NCI-H510A treated with DMSO at 0.1 percent for 48 hours (cell line): ENCODE results near the gene NALF2.

Experiments used
- DNase-seq: peaks from one replicate; lab custom pipeline; 2025; lab: John Stamatoyannopoulos, UW

NALF2 gene

GRCh38 chrX:69524781-69525363 lies 20.7 kb downstream of the NALF2 start:
- DNase-seq = no peak

GRCh38 chrX:69530306-69530705 lies 26.2 kb downstream of the NALF2 start:
- DNase-seq = no peak

- no peak for DNase-seq
Measured at GRCh38 chrX:69531031-69531755, 27.1 kb downstream of the NALF2 start.

GRCh38 chrX:69535661-69536060 lies 31.5 kb downstream of the NALF2 start:
- peak; percentile 14 for DNase-seq

GRCh38 chrX:69538321-69538876 lies 34.3 kb downstream of the NALF2 start:
- DNase-seq = peak; percentile 41

GRCh38 chrX:69539437-69539836 lies 35.3 kb downstream of the NALF2 start:
- DNase-seq = peak; percentile 20

GRCh38 chrX:69541956-69542355 lies 37.8 kb downstream of the NALF2 start:
- DNase-seq = peak; percentile 1

GRCh38 chrX:69543572-69543971 lies 39.4 kb downstream of the NALF2 start:
- no peak for DNase-seq

GRCh38 chrX:69546417-69546816 lies 42.3 kb downstream of the NALF2 start:
- peak; percentile 33 for DNase-seq

- no peak for DNase-seq
Measured at GRCh38 chrX:69546978-69547377, 42.9 kb downstream of the NALF2 start.

- no peak for DNase-seq
Measured at GRCh38 chrX:69551421-69552009, 47.4 kb downstream of the NALF2 start.

- DNase-seq = no peak
Measured at GRCh38 chrX:69552512-69552911, 48.4 kb downstream of the NALF2 start.
